Measurements from ENCODE around the gene NEFH. TPM values are rescaled to one million over a fixed set of nuclear protein-coding genes. Genes with fewer than 3 reads are reported as not detected.
A peak's percentile ranks its signal among the peaks of the same experiment; 100 is the strongest.

Gene NEFH
- total RNA-seq, 2 experiments from 2014 or later: 0.05 to 0.06 TPM

DNA sequence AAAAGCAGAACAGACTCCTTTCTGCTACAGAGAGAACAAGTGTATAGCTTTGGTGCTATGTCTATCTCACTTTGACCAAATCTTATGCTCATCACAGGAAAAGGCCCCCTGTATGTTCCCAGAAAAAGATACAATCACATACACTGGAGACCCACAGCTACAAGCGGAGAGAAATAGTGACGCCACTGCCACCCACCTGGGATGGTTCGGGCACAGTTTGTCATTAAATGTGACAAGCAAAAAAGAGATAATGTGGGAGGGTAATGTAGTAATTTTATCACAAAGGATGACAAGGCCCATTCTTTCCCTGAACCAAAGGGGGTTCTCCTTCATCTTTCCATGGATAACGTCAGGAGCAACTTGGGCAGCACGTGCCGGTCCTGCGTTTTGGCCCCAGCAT is 41.5 kb downstream of the NEFH start:
- DNase-seq (no peak), ATAC-seq (ENCODE audit: poor library complexity) (no peak)
- H3K4me3 Mint-ChIP-seq: no peak overlapping the region
- CTCF ChIA-PET: no interaction called here
- Histone ChIP-seq H3K36me3 (ENCODE audit: insufficient read depth, low read length) (peaks cover 87% of the 10 kb centered on the region), H3K9me3 (ENCODE audit: control insufficient read depth in 1 of 2, insufficient read depth in 1 of 2, low read length in 2 of 2) (no peaks in the 10 kb centered on the region), H3K27me3 (ENCODE audit: control insufficient read depth in 1 of 2, insufficient read depth in 2 of 2, low read length in 2 of 2) (no peaks in the 10 kb centered on the region), H3K27ac (ENCODE audit: low read depth in 1 of 2, low read length in 2 of 2) (no peak overlapping the region), H3K4me3 (ENCODE audit: low read length) (no peak overlapping the region), H3K4me1 (ENCODE audit: insufficient read depth, low read length) (no peaks in the 10 kb centered on the region)
- peaks cover 93% of the 10 kb centered on the region for H3K36me3 Mint-ChIP-seq (ENCODE audit: low read depth)
- intact Hi-C loops (cut with DNase I, micrococcal nuclease): loop anchor here in 1 of 2 experiments (5.0 kb wide), 1 partner anchor 124 kb away; no protein-coding TSS in a partner anchor
- POLR2A ChIA-PET: no interaction called here
- H3K9me3 Mint-ChIP-seq: no peaks in the 10 kb centered on the region
- no peak overlapping the region for H3K27ac Mint-ChIP-seq
- TF ChIP-seq, protein P1, sequence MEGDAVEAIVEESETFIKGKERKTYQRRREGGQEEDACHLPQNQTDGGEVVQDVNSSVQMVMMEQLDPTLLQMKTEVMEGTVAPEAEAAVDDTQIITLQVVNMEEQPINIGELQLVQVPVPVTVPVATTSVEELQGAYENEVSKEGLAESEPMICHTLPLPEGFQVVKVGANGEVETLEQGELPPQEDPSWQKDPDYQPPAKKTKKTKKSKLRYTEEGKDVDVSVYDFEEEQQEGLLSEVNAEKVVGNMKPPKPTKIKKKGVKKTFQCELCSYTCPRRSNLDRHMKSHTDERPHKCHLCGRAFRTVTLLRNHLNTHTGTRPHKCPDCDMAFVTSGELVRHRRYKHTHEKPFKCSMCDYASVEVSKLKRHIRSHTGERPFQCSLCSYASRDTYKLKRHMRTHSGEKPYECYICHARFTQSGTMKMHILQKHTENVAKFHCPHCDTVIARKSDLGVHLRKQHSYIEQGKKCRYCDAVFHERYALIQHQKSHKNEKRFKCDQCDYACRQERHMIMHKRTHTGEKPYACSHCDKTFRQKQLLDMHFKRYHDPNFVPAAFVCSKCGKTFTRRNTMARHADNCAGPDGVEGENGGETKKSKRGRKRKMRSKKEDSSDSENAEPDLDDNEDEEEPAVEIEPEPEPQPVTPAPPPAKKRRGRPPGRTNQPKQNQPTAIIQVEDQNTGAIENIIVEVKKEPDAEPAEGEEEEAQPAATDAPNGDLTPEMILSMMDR (IDR thresholded peaks at IDR 0.05): no peak
- no peaks in the 10 kb centered on the region for H3K4me1 Mint-ChIP-seq (ENCODE audit: low read depth)
- H3K27me3 Mint-ChIP-seq: no peaks in the 10 kb centered on the region

DNA sequence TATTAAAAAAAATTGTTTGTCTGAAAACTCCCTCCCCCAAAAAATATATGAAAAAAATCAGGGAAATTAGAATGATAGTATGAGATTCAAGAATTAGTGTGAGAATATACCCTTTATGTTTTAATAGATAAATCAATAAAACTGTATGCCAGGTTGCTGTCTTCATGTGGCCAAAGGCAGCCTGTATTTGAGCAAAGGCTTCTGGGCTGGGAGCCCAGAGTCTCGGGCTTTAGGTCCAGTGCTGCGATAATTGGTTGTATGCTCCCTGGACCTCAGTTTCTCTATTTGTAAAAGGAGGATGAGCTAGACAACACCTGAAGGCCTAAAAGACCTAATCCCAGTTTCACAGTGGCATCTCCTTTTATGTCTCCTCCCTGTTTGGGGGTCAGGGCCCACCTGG is 43.7 kb downstream of the NEFH start:
- H3K4me3 ChIP-seq (ENCODE audit: low read length): no peak overlapping the region
- no peak overlapping the region for H3K27ac ChIP-seq (ENCODE audit: low read depth in 1 of 2, low read length in 2 of 2)
- TF ChIP-seq, protein P1 (IDR thresholded peaks at IDR 0.05): no peak
- Mint-ChIP-seq H3K9me3 (no peaks in the 10 kb centered on the region), H3K27ac (no peak overlapping the region), H3K4me1 (ENCODE audit: low read depth) (no peaks in the 10 kb centered on the region), H3K4me3 (no peak overlapping the region), H3K27me3 (no peaks in the 10 kb centered on the region), H3K36me3 (ENCODE audit: low read depth) (peaks cover 93% of the 10 kb centered on the region)
- peaks cover under 1% of the 10 kb centered on the region for H3K4me1 ChIP-seq (ENCODE audit: insufficient read depth, low read length)
- ChIA-PET CTCF (interaction anchor here (1.3 kb wide), 1 partner anchor 128 kb away, joined by 4 read pairs; no protein-coding TSS in a partner anchor), POLR2A (no interaction called here)
- intact Hi-C loops (cut with DNase I, micrococcal nuclease): loop anchor here (1.0 to 5.0 kb wide), 2 partner anchors 126 to 129 kb away; no protein-coding TSS in a partner anchor
- no peaks in the 10 kb centered on the region for H3K9me3 ChIP-seq (ENCODE audit: control insufficient read depth in 1 of 2, insufficient read depth in 1 of 2, low read length in 2 of 2)
- no peaks in the 10 kb centered on the region for H3K27me3 ChIP-seq (ENCODE audit: control insufficient read depth in 1 of 2, insufficient read depth in 2 of 2, low read length in 2 of 2)
- ATAC-seq (ENCODE audit: poor library complexity): no peak
- DNase-seq: no peak
- H3K36me3 ChIP-seq (ENCODE audit: insufficient read depth, low read length): peaks cover 85% of the 10 kb centered on the region

DNA sequence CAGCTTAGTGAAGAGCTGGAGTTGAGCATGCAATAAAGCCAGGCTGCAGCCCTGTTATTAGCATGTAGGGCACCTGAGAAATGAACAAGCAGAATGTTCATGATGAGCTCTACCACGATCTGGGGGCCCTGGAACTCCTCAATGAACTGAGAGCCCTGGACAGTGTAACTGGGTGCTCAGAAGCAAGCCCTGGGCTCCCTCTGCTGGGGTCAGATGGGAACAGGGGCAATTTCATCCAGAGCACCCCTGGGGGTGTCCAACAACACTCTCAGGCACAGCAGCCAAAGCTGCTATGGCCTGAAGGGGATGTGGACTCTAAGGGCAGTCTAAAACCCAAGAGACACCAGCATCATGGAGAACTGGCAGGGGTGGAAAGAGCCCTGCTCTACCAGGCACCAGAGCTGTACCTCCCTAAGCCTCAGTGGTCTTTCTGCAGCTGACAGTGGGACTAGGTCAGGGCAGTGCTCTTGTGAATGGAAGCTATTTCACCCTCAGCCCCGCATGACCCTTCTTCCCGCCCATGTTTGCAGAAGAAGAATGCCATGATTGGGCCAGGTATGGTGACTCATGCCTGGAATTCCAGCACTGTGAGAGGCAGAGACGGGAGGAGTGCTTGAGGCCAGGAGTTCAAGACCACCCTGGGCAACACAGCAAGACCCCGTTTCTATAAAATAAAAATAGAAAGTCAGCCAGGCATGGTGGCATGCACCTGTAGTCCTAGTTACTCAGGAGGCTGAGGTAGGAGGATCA is 44.6 kb downstream of the NEFH start:
- ATAC-seq (ENCODE audit: poor library complexity) (peak; percentile 57), DNase-seq (peak in 11 of 14 experiments; percentile 2 to 38 (median 14))
- Histone ChIP-seq H3K4me1 (ENCODE audit: insufficient read depth, low read length) (peaks cover 2% of the 10 kb centered on the region), H3K27ac (ENCODE audit: low read depth in 1 of 2, low read length in 2 of 2) (no peak overlapping the region), H3K27me3 (ENCODE audit: control insufficient read depth in 1 of 2, insufficient read depth in 2 of 2, low read length in 2 of 2) (no peaks in the 10 kb centered on the region), H3K4me3 (ENCODE audit: low read length) (no peak overlapping the region), H3K36me3 (ENCODE audit: insufficient read depth, low read length) (peaks cover 87% of the 10 kb centered on the region), H3K9me3 (ENCODE audit: control insufficient read depth in 1 of 2, insufficient read depth in 1 of 2, low read length in 2 of 2) (no peaks in the 10 kb centered on the region)
- Mint-ChIP-seq H3K36me3 (ENCODE audit: low read depth) (peaks cover 94% of the 10 kb centered on the region), H3K9me3 (no peaks in the 10 kb centered on the region), H3K27me3 (no peaks in the 10 kb centered on the region), H3K4me1 (ENCODE audit: low read depth) (no peaks in the 10 kb centered on the region), H3K4me3 (no peak overlapping the region), H3K27ac (no peak overlapping the region)
- intact Hi-C loops (cut with DNase I, micrococcal nuclease): loop anchor here (1.0 to 5.0 kb wide), 2 partner anchors 127 to 130 kb away; no protein-coding TSS in a partner anchor
- POLR2A ChIA-PET: no interaction called here
- CTCF ChIA-PET: interaction anchor here (1.3 kb wide), 1 partner anchor 128 kb away, joined by 4 read pairs; no protein-coding TSS in a partner anchor
- TF ChIP-seq, protein P1 (IDR thresholded peaks at IDR 0.05): no peak
